ENCODE data around the gene BABAM2. TPM values are rescaled to one million over a fixed set of nuclear protein-coding genes. Genes with fewer than 3 reads are reported as not detected.

The BABAM2 gene
- total RNA-seq, 4 donors from 2014 or later, result 24.3 to 46.1 (median 44.5) TPM

DNA sequence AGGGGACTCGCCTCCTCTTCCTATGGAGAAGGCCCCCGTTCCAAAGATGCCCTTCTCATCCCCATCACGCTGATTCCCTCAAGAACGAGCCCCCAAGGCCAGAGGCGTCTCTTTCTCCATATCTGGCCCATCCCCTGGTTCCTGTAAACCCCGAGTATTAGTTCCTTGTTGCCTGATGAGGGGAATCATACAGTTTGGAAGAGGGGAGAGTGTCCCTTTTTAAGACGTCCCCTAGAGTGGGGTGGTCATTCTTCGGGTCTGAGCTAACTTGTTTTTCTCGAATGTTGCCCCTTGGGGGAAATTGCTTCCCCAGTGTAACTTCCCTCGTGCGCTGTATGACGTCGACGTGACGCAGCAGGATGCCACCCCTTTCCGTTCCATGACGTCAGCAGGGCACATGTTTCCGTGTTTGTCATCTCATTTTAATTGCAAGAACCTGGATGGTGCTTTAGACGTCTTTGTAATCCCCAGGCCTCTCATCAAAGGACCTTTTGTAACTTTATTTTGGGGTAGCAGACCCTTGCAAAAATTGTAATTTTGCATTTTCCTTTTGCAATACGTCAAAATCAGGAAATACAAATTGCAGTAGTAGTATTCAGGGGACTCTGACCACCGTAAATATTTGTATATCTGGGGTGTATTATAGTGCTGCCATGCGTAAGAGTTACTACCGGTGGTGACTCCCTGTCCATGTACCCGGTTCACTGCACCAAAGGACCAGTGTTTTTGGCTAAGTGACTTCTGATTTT lies 569 bp downstream of the BABAM2 start:
- TF ChIP-seq POLR2A (IDR thresholded peaks at IDR 0.05), result no peak
- peak; percentile 93 to 99 for TF ChIP-seq EP300 (IDR thresholded peaks at IDR 0.05)
- TF ChIP-seq, protein P1, sequence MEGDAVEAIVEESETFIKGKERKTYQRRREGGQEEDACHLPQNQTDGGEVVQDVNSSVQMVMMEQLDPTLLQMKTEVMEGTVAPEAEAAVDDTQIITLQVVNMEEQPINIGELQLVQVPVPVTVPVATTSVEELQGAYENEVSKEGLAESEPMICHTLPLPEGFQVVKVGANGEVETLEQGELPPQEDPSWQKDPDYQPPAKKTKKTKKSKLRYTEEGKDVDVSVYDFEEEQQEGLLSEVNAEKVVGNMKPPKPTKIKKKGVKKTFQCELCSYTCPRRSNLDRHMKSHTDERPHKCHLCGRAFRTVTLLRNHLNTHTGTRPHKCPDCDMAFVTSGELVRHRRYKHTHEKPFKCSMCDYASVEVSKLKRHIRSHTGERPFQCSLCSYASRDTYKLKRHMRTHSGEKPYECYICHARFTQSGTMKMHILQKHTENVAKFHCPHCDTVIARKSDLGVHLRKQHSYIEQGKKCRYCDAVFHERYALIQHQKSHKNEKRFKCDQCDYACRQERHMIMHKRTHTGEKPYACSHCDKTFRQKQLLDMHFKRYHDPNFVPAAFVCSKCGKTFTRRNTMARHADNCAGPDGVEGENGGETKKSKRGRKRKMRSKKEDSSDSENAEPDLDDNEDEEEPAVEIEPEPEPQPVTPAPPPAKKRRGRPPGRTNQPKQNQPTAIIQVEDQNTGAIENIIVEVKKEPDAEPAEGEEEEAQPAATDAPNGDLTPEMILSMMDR (IDR thresholded peaks at IDR 0.05), result peak in 1 of 5 experiments; percentile 5
- H3K36me3 ChIP-seq, result peaks cover 0 to 3% (median 0%) of the 10 kb centered on the region in 3 donors
- peak; percentile 82 to 93 for DNase-seq (ENCODE audit: low spot score in 2 of 2)
- WGBS, 2 donors, result 12 to 15% methylated on average over 24 of the region's 24 CpGs
- H3K27me3 ChIP-seq, result no peaks in the 10 kb centered on the region
- H3K9me3 ChIP-seq, result no peaks in the 10 kb centered on the region
- peak overlapping the region; percentile 95 to 99 (median 96) for H3K27ac ChIP-seq
- H3K4me1 ChIP-seq, result peaks cover 0 to 36% (median 10%) of the 10 kb centered on the region in 4 donors
- peak overlapping the region; percentile 59 to 83 (median 65) for H3K4me3 ChIP-seq

DNA sequence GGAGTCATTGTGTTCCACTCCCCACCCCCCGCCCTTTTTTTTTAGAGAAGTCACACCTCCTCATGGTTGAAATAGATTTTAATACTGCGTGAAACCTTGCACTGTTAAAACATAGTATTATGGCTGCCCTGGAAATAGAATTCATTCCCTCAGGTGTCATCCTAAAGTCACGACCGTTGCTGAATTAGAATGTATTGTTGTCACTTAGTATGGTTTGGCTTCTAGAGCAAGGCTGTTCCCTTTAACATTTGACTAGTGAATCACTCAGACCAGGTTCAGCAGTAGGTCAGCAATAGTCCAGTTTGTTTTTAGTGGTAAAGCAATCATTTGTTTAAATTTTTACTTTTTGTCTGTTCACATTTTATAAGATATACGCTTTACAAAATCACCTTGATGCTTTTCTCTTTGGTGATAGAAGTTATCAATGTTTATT lies 1.2 kb downstream of the BABAM2 start:
- Histone ChIP-seq H3K9me3 (no peaks in the 10 kb centered on the region), H3K4me1 (peaks cover 0 to 36% (median 10%) of the 10 kb centered on the region in 4 donors), H3K27me3 (no peaks in the 10 kb centered on the region), H3K27ac (peak overlapping the region in 3 of 4 donors; percentile 95 to 99 (median 96)), H3K36me3 (peaks cover 0 to 9% (median 0%) of the 10 kb centered on the region in 3 donors), H3K4me3 (peak overlapping the region in 2 of 4 donors; percentile 59 to 83)
- 80 to 82% methylated on average over 5 of the region's 5 CpGs for WGBS, 2 donors
- TF ChIP-seq EP300 (IDR thresholded peaks at IDR 0.05) (no peak), POLR2A (IDR thresholded peaks at IDR 0.05) (no peak)
- no peak for DNase-seq (ENCODE audit: low spot score in 2 of 2)

DNA sequence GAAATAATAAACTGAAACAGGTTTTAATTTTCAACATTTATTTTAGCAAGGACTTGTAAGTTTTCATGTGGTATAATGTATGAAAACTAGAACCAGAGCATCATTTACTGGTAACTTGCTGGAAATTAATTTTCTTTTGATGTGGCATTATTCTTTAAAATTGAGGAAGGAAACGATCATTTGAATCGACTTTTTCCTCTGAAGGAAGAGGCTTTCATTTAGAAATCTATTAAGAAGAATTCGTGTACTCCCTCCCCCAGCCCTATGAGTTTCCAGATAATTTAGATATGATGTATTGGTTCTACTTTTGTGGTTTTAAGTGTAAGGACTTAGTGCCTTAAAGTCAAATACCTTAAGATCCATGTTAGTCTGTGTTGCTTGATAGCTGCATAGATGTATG lies 2.5 kb downstream of the BABAM2 start:
- Histone ChIP-seq H3K27me3 (no peaks in the 10 kb centered on the region), H3K9me3 (no peaks in the 10 kb centered on the region), H3K27ac (peak overlapping the region in 1 of 4 donors; percentile 38), H3K36me3 (peaks cover 0 to 14% (median 0%) of the 10 kb centered on the region in 3 donors), H3K4me1 (peaks cover 0 to 33% (median 10%) of the 10 kb centered on the region in 4 donors), H3K4me3 (no peak overlapping the region)
- TF ChIP-seq, protein P1 (IDR thresholded peaks at IDR 0.05), result no peak
- TF ChIP-seq EP300 (IDR thresholded peaks at IDR 0.05), result no peak
- TF ChIP-seq POLR2A (IDR thresholded peaks at IDR 0.05), result no peak
- no peak for DNase-seq (ENCODE audit: low spot score in 2 of 2)
- 70 to 79% methylated on average over 3 of the region's 3 CpGs for WGBS, 2 donors

DNA sequence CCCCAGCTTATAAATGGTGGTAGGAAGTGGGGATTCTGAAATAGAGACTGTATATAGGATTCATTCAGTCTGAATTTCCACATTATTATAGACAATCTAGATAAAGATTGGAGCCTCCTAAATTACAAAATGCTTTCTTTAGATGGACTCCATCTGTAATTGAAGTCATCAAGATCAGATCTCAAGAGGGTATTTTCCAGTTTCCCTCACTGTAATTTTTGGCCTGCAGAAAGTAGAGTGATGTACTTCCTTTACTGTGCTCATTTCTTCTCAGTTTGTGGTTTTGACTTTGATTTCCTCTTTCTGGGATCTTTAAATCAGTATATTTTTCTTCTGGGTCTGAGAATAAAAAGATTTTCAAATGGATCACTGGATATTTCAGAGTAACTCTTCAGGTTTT lies 7.2 kb downstream of the BABAM2 start:
- H3K4me3 ChIP-seq, result no peak overlapping the region
- H3K36me3 ChIP-seq, result peaks cover 0 to 31% (median 0%) of the 10 kb centered on the region in 3 donors
- no peaks in the 10 kb centered on the region for H3K27me3 ChIP-seq
- no peak for DNase-seq (ENCODE audit: low spot score in 2 of 2)
- H3K4me1 ChIP-seq, result peaks cover 0 to 8% (median 0%) of the 10 kb centered on the region in 4 donors
- TF ChIP-seq EP300 (IDR thresholded peaks at IDR 0.05) (no peak), POLR2A (IDR thresholded peaks at IDR 0.05) (no peak)
- TF ChIP-seq, protein P1 (IDR thresholded peaks at IDR 0.05), result no peak
- no peaks in the 10 kb centered on the region for H3K9me3 ChIP-seq
- H3K27ac ChIP-seq, result peak overlapping the region in 1 of 4 donors; percentile 12

DNA sequence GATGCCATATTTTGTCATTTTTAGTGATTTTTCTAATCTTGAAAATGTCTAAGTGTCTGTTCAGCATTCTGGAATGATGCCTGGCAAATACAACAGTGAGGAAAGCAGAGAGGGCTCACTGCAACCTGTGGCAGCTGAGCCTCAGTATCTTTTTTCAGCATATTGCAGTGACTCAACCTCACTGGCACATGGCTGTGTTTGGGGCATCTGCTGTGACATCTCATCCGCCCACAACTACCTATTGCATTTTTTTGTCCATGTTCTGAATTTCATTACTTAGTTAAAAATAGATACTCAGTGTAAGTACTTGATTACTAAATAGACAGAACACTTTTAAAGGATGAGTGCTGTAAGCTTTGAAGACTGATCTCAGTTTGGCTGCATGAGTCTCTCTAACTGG lies 10.7 kb downstream of the BABAM2 start:
- Histone ChIP-seq H3K36me3 (peaks cover 0 to 26% (median 0%) of the 10 kb centered on the region in 3 donors), H3K27ac (no peak overlapping the region), H3K27me3 (no peaks in the 10 kb centered on the region), H3K4me3 (no peak overlapping the region), H3K9me3 (no peaks in the 10 kb centered on the region), H3K4me1 (peaks cover 0 to 8% (median 0%) of the 10 kb centered on the region in 4 donors)
- WGBS, 2 donors, result 82 to 85% methylated on average over 1 of the region's 1 CpG
- DNase-seq (ENCODE audit: low spot score in 2 of 2), result no peak
- TF ChIP-seq, protein P1 (IDR thresholded peaks at IDR 0.05), result no peak
- TF ChIP-seq EP300 (IDR thresholded peaks at IDR 0.05), result no peak
- TF ChIP-seq POLR2A (IDR thresholded peaks at IDR 0.05), result no peak
